HL-60/S4 (cell line): Measurements from ENCODE around the gene YPEL3.

Experiments
- in situ Hi-C: fragments of 300-500 bp; cut with MboI; formaldehyde crosslinking; loops from 2 replicates; pipeline ENCODE4 v1.14.3; 2022; ENCODE audit warnings: low sequenced_read_pairs

YPEL3 gene

DNA sequence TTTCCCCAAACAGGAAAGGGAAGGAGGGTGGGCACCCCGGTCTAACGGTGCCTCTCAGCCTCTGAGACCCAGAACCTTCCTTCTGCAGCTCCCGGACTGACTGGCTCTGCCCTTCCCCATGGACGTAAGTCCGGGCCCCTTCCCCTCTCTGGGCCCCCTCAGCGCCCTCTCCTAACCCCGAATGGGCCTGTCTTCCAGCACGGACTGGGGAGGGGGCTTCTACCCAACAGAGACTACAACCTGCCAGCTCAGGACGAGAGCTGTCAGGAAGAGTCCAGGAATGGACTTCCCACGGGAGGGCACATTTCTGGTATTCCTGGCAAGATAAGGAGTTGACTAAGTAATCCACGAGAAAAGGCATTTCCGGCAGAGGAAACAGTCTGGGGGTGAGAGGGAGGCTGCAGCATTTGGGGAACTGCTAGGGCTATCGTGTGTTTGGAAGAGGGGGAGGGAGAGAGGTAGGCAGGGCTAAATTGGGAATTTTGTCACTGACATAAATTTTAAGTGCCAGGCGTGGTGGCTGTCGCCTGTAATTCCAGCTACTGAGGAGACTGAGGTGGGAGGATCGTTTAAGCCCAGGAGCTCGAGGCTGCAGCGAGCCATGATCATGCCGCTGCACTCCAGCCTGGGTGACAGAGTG, 42.5 kb downstream of the YPEL3 start:
- in situ Hi-C loops = no loop called here

DNA sequence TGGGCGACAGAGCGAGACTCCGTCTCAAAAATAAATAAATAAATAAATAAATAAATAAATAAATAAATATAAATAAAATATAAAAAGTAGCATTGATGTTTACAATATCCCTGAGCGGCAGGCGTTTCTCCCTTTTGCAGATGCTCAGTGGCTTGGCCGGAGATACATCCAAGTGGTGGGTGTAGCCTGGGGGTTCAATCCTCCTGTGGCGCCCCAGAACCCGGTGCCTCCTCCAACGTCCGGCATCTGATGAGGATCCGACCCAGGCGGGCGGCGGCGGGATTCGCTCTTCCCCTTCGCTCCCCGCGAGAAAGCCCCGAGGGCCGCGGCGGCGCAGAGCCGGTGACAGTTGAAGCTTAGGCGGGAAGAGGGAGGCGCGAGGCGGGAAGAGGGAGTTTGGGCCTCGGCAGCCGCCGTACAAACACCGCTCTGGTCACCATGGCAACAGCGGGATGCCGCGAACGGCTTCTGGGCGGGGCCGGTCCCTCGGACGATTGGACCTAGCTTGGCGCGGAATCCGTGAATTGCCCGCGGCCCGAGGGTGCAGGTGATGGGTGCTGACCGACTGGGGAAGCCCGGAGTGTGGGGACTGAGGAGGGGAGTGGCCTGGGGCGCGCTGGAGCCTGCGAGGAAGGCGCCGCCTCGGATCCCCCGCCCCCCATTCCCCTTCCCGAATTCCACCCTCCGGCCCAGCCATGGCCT, 43.2 kb downstream of the YPEL3 start:
- in situ Hi-C loops = no loop called here

DNA sequence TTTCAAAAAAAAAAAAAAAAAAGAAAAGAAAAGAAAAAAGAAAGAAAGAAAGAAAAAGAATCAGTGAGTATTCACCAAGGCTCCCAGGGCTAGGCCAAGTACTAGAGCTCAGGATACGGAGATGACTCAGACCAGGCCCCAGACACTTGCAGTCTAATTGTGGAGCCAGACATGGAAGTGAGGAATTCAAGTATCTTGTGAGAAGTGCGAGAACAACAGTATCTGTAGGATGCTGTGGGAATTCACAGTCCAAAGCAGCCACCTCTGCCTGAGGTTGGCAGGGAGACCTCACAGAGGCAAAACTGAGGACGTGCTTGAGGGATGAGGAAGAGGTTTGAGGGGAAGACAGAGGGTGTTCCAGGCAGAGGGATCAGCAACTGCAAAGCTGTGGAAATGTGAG, 44.5 kb downstream of the YPEL3 start:
- in situ Hi-C loops = no loop called here

DNA sequence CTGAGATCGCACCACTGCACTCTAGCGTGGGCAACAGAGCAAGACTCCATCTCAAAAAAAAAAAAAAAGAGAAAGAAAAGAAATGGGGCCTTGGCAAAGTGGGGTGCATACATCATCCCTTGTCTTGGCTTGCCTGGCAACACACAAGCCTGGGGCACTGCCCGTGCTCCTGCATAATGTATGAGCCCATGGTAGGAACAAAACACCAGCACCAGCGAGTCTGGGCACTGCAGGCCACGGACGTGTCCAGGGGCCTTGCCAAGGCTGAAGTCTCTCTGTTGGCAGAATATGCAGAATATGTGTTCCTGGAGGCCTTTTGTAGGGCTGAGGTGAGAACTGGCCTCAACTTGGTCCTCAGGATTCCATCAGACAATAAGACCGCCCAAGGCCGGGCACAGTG, 46.1 kb downstream of the YPEL3 start:
- in situ Hi-C loops = no loop called here

DNA sequence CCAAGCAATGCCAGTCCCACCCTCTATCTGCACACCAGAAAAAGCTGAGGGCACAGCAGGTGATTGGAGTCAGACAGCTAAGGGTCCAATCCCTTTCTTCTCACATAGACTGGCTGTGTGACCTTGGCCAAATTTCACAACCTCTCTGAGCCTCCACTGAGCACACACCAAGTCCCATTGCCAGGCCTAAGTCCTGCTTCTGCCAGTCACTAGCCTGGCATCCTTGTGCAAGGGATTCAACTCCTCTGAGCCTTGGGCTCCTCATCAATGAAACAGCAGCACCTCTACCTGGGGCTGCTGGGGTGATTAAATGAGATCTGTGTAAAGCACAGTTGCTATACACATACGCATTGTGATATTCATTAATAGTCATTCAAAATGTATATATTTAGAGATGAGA, 49.4 kb downstream of the YPEL3 start:
- in situ Hi-C loops = no loop called here

DNA sequence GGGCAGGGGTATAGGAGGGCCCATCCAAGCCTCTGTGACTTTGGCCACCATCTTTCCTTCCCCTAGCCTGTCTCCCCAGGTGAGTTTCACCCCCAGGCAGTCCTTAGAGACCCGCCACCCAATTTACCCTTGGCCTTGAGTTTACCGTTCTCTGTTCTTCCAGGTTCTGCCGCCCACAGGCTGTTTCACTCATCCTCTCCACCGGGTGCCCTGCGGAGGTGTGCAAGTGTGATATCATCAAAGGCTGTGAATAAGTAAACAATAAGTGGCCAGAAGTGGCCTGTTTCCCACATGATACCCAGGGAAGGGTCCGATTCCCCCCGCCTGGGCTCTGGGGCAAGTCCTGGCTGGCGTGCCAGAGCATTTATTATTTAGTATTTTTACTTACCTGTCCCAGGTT, 49.8 kb downstream of the YPEL3 start:
- in situ Hi-C loops = no loop called here
